8988T (cell line): Measurements from ENCODE around the gene GTF2F2.

Source experiments
- DNase-seq: peaks from one replicate; pipeline ENCODE4 v3.0.0; 2011

Gene GTF2F2

DNA sequence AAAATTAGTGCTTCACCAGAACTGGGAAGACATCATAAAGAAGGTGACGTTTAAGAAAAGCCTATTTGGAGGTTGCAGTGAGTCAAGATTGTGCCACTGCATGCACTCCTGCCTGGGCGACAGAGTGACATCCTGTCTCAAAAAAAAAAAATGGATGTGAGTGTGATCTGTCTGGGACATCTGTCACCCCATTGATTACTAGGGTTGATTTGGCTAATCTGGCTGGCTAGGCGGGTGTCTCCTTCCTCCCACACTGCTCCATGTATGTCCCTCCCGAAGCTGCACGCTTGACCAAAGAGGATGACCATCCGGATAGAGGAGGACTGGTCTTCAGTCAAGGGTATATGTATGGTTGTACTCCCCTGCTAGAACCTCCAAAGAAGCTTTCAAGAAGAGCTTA lies 2.6 kb downstream of the GTF2F2 start:
- no peak for DNase-seq

- DNase-seq: no peak
Observed at GRCh38 chr13:45132369-45133064, 12.2 kb downstream of the GTF2F2 start.

DNA sequence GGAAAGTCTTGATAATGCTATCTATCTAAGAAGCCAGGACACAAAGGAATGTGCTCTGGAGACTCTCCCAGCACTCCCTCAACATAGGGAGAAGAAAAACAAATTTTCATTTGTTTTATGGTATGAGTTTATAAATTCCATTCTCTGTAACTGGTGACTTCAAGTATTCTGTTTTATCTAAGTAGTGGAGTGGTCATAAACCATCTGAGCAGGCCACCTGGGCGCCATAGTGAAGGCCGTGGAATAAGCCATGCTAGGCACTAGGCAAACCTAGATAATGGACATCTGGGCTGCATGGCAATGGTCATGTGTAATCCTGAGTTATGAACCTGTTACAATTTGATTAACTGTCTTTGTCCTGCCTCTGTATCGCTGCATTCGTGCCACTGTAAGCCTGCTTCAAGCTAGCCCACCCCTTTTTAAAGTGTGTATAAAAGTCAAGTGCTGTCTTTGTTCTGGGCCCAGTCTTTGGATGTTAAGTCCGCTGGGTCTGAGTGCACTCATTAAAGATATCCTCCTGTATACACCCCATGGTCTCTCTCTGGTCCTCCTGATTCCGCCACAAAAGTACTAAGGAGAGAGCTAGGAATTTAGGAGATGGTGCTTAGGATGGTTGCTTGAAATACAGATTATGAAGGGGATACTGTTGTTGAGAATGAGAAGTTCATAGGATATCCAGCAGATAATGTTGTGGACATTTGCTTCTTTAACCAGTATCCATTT lies 13.2 kb downstream of the GTF2F2 start:
- no peak for DNase-seq

DNA sequence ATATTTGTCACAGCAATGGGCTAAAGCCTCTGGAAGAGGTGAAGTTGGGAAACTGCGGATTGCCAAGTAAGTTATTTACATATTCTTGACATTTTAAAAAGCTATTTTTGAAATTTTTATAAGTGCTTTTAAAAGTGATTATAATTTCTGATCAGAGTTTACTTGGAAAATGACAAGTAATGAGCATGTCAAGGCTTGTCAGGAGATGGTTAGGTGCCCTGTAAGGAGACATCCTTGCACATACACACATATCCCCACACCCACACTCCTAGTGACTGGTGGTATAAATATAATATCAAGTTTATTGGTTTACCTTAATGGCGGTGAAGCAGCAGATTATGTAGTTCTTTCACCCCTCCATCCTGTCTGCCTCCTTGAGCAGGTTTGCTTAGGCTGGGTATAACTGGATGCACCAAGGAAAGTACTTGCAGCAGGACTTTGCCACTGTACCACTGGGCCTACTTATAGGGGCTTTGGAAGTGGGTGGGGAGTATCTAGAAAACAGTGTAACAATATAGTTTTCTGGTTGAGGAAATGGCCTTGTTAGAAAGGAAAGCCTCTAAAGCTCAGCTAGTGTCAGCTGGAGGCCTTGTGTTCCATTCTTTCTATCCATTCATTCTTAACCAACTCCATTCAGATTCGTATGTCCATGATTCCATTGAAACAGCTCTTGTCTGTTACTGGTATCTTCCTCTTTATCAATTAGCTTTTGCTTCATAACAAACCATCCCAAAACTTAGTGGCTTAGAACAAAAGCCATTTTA lies 16.6 kb downstream of the GTF2F2 start:
- DNase-seq: no peak

DNA sequence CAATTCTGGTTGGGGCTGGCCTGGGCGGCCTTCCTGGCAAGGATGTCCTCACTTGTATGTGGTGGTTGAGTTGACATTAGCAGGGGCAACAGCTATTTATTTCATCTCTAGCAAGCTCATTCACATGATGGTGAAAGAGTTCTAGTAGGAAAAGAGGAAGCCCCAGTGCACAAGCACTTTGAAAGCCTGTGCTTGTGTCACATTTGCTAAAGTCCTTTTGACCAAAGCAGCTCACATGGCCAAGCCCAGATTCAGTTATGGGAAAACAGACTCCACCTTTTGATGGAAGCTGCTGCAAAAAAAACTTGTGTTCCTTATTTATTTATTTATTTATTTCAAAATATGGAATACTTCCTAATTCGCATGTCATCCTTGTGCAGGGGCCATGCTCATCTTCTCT lies 17.2 kb downstream of the GTF2F2 start:
- no peak for DNase-seq

- DNase-seq: no peak
Observed at GRCh38 chr13:45138282-45138681, 18.0 kb downstream of the GTF2F2 start.

GRCh38 chr13:45141369-45141768 lies 21.1 kb downstream of the GTF2F2 start:
- DNase-seq: no peak

DNA sequence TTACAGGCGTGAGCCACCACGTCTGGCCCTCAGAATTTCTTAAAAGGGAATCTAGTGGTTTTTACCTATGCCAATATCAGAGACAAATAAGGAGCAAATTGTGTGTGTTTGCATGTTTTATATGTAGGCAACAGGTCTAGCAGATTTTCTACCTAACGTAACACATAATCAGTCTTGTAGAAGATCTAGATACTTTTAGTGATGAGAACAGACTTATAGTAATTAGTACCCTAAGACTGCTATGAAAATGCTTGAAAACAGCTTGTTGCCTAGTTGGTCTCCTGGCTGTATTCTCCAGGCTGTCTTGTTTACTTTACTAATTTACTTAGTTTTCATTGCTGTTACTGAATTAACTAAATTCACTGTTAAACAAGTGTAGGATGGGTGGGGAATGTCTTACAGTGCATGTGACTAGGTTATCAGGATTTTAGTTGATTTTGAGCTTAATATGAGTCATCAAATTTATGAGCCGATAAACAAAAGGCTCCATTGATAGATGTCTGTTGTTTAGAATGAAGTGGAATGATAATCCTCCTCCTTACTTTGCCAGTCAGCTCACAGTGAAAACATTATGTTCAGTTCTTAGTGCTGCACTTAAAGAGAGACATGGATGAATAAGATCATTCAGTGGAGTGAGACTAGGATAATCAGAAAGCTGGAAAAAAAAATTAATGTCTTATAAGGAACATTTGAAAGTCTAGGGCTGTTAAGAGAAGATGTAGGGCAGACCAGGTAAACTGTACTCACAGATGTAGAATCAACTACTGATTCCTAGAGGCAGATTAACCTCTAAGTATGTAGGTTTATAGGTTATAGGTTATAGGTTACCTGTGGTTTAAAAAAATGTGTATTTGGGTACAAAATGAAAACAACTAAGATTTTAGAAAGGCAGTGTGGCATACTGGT lies 22.4 kb downstream of the GTF2F2 start:
- DNase-seq: no peak

- DNase-seq: no peak
Observed at GRCh38 chr13:45143346-45143751, 23.0 kb downstream of the GTF2F2 start.

- no peak for DNase-seq
Observed at GRCh38 chr13:45149964-45150363, 29.7 kb downstream of the GTF2F2 start.

GRCh38 chr13:45156565-45157361 lies 36.5 kb downstream of the GTF2F2 start:
- no peak for DNase-seq

DNA sequence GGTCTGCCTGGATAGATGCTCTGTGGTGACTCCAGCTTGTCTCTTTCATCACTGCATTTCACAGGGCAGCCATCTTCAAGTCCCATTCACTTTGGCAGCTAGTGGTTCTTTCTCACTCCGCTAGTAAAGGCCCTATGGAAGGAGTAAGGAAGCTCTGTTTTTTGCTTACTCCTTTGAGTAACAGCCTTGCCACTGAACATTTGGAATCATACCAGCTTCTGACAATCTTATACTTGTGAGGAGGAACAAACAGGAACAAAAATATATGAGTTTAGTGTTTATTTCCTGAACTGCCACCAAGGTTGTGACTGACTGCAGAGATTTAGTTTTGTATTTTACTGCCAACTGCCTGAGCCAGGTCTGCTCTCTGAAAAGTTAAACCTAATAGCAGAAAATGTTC lies 41.9 kb downstream of the GTF2F2 start:
- DNase-seq: no peak

DNA sequence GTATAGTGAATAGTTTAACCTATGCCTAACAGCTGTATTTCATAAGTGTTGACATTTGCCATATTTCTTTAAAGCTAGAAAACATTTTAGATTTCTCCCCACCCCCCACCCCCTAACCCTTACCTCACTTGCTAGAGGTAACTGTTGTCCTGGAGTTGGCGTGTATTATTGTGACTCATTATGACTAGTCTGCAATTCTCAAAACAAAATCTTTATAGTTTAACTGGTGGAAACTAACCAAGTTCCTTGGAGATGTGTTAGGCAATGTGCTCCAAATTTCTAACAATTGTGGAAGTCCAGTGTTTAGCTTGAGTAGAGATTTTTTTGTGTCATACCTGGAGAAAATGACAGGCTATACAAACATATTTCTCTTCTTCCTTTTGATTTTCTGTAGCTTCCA lies 42.5 kb downstream of the GTF2F2 start:
- DNase-seq: peak; percentile 23

DNA sequence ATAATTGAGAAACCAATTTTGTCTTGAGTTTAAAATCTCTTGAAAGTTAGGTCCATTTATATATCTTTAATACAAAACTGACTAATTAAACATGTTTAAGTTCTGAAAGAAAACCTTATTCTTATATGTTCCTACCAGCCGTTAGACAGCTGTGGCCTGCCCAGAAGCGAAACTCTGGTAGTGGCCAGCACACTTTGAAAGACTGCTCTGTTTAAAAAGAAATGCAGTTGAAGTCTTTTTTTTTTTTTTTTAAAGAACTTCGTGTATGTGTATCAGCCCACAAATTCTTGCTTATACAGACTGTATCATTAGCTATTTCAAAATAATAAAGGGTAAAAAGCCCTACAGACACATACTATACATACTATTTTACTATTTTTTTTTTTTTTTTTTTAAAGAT lies 46.5 kb downstream of the GTF2F2 start:
- DNase-seq: no peak

GRCh38 chr13:45167611-45168554 lies 47.6 kb downstream of the GTF2F2 start:
- no peak for DNase-seq

GRCh38 chr13:45168555-45168930 lies 48.2 kb downstream of the GTF2F2 start:
- no peak for DNase-seq

DNA sequence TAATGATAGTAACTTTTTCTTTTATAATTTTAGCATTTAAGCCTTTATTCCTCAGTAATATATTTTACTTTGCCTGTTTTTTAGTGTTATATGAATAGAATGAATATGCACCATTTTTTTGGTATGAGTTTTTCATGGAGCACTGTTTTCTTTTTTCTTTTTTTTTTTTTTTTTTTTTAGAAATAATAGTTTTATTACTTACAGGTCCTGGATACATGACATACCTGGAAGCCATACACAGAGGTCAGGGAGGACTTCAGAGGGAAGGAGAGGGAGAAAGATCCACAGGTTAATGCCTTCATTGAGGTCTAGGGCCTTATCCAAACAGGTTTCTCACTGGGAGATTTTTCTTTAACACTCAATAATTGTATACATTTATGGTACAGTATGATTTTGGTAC lies 54.2 kb downstream of the GTF2F2 start:
- DNase-seq: no peak

- DNase-seq: no peak
Observed at GRCh38 chr13:45178349-45179162, 58.2 kb downstream of the GTF2F2 start.

GRCh38 chr13:45179428-45179827 lies 59.1 kb downstream of the GTF2F2 start:
- no peak for DNase-seq

DNA sequence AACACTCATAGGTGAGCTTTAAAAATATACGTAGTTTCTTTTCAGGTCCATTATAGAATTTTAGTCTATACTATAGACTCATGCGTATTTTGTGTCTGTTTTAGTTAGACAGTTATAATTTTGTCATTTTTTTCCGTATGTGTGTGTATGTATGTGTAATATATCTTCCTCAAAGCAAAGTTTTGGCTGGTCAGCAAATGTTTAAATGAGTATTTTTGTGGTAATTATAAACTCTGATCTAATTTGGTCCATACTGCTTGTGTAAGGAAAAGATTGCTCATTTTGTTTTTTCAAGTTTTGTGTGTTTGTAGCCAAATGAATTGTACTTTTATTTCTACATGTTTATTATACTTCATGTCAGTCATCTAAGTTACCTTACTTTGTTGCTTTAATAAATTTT lies 60.0 kb downstream of the GTF2F2 start:
- DNase-seq: no peak
